GM18508 (cell line): ENCODE results near the gene ITM2B.
A peak's percentile ranks its signal among the peaks of the same experiment; 100 is the strongest.

Experiments
- ATAC-seq: cut with Tn5 transposase; IDR thresholded peaks from one replicate; pipeline ENCODE4 v1.9.1; 2021; ENCODE audit warnings: moderate number of reproducible peaks; ENCODE audit not compliant: insufficient read depth, unreplicated experiment

Gene ITM2B

DNA sequence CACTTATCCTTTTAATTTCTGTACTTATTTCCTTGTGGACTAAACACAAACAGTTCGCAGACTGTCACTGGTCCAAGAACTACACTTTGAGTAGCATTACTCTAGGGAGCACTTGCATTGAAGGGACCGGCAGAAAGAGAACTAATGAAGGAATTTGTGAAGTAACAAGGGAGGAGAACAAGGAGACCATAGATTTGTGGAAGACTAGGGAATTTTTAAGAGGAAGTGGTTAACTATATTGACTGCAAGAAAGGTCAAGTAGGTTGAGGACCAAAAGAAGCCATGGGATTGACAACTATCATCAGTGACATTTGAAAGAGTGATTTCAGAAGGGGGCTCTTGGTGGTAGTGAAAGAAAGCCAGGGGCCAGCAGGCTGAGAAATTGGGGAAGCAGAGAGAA lies 66.6 kb downstream of the ITM2B start:
- no peak for ATAC-seq

GRCh38 chr13:48302871-48303358 lies 69.9 kb downstream of the ITM2B start:
- no peak for ATAC-seq

DNA sequence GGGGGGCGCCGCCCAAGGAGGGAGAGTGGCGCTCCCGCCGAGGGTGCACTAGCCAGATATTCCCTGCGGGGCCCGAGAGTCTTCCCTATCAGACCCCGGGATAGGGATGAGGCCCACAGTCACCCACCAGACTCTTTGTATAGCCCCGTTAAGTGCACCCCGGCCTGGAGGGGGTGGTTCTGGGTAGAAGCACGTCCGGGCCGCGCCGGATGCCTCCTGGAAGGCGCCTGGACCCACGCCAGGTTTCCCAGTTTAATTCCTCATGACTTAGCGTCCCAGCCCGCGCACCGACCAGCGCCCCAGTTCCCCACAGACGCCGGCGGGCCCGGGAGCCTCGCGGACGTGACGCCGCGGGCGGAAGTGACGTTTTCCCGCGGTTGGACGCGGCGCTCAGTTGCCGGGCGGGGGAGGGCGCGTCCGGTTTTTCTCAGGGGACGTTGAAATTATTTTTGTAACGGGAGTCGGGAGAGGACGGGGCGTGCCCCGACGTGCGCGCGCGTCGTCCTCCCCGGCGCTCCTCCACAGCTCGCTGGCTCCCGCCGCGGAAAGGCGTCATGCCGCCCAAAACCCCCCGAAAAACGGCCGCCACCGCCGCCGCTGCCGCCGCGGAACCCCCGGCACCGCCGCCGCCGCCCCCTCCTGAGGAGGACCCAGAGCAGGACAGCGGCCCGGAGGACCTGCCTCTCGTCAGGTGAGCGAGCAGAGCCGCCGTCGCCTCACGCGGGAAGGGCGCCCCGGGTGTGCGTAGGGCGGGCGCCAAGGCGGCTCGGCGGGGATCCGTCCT lies 70.5 kb downstream of the ITM2B start, which contains the start of gene RB1:
RB1 (plus strand) TSS at position 393 of the 784 bp plus-strand sequence; CDS start at position 555, 162 bp downstream.
- peak; percentile 50 for ATAC-seq

DNA sequence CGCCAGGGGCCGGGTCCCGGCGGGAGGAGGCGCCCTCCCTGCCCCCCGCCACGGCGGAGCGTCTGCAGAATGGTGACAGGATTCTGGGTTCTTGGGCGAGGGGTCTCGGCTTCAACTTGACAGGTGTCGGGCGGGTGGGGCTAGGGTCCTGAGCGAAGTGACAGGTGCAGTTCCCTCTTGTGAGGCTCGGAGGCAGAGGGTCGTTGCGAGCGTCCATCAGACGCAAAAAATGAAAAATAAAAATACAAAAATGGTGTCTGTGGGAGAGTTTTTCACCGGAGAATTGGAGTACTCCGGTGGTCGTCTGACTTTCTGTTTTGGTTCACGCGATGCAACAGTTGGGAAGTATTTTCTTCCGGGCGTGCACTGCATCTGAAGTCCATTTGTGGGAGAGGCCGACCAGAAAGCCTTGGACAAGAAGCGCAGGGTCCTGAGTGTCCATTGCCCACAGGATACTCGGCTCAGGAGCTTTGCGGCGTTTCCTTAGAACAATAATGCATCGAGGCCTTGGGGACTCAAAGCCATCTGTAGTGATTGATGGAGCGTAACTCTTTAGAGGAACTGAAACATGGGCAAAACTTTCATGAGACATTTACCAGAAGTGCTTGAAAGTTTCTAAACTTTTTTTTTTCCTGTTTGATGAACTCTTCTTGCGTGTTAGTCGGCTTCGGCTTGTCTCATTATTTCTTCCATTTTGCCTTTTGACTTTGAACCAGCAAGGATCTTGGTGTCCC lies 71.3 kb downstream of the ITM2B start:
- peak; percentile 60 for ATAC-seq

DNA sequence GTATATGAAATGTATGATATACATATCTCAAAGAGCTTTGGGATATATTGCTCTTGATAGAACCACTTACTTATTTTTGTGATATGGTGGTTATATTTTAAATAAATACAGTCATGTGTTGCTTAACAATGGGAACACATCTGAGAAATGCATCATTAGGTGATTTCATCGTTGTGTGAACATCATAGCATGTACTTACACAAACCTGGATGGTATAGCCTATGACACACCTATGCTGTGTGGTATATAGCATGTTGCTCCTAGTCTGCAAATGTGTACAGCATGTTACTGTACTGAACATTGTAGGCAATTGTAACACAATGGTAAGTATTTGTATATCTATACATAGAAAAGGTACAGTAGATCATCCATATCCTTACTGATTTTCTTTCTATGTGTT lies 78.2 kb downstream of the ITM2B start:
- no peak for ATAC-seq

DNA sequence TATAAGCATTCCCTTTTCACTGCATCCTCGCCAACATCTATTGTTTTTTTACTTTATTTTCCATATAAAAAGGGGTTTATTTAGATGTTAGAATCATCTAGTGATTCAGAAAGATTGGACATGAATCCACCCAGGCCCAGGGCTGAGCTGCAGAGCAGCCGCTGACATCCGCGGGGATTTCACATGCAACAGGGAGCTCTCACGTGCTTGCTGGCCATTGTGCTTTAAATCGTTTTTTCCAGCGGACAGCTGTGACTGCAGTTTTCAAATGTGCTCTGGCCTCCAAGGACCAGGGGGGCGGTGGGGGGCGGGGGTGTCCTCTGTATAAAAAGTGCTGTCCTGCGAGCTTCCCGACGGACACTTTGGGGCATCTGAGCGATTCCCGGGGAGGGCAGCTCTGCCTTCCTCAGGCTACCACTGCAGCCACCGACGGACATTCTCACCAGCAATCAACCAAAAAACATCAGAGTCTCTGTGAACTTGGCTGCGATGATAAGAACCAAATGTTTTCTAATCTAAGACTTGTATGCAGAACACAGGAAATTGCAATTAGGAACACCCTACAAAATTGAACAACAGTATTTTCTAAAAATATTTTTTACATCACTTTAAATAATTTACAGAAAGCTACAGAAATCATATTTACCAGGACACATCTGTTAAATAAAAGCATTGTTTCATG lies 83.1 kb downstream of the ITM2B start:
- ATAC-seq, result no peak

- ATAC-seq, result no peak
These were observed 84.0 kb downstream of the ITM2B start for GRCh38 chr13:48316826-48317510.

DNA sequence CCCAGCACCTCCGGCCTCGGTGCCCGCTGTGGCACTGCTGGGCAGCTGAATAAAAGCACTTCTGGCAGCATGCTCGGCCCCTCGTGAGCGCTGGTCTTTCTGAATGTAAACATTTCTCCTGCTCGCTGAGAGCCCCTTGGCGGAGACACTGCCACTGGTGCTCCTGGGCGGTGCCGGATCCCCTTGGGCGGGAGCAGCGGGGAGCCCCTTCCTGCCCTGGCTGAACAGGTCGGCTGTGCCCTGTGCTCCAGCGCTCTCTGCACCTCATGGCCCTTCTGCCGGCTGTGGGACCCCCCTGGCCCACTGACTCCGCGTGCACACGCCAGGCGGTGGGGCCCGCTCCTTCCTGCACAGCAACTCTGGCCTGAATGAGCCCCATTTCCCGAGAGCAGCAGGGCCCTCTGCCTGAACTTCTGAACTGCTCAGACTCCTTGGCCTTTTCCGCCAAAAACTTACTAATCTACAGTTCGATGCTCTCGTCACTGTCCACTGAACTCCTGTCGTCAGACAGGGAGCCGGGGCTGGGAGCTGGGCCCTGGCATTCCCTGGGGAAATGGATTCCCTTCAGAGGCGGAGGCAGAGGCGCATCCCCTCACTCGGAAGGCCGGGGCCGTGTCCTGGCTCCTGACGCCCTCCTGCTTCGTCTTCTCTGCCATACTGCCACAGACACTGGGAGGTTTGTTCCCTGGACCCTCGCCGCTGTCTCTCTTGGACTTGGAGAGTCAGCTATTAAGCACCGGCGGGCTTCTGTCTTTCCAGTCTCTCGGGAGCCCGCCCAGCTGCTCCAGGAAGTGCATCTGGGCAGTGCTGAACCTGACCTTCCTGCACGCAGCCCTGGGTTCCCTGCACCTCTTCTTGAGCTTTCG lies 84.7 kb downstream of the ITM2B start:
- no peak for ATAC-seq

GRCh38 chr13:48318377-48318811 lies 85.4 kb downstream of the ITM2B start:
- no peak for ATAC-seq

DNA sequence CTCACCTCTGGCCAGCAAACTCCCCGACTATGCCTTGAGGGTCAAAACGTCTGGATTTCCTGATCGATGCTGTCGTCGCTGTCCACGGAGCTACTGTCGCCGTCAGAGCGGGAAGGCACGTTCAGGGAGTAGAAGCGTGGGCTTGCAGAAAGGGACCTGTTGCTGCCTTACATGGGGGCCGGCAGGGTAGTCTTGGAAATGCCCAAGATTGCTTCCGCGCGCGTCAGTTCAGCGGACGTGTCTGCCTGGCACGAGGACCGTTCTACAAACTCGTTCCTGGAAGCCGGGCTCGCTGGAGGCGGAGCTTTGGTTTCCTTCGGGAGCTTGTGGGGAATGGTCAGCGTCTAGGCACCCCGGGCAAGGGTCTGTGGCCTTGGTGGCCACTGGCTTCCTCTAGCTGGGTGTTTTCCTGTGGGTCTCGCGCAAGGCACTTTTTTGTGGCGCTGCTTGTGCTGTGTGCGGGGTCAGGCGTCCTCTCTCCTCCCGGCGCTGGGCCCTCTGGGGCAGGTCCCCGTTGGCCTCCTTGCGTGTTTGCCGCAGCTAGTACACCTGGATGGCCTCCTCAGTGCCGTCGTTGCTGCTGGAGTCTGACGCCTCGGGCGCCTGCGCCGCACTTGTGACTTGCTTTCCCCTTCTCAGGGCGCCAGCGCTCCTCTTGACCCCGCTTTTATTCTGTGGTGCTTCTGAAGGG lies 86.0 kb downstream of the ITM2B start:
- ATAC-seq, result no peak
